AG04449 (cell line): ENCODE results near the gene SLC12A8.

Experiments used
- CTCF ChIA-PET: fragments of 350-600 bp; formaldehyde crosslinking; extraction: SDS; loops from one replicate; lab custom pipeline; 2021; ENCODE audit warnings: antibody characterized with exemption; lab: Yijun Ruan, JAX
- POLR2A ChIA-PET: fragments of 400-600, 350-600 bp; formaldehyde crosslinking; extraction: SDS; loops from one replicate; lab custom pipeline; 2020; ENCODE audit warnings: antibody characterized with exemption, inconsistent platforms; lab: Yijun Ruan, JAX
- DNase-seq: peaks from one replicate; pipeline ENCODE4 v3.0.0-alpha.2; 2010; ENCODE audit warnings: low read depth, low spot score
- H3K4me3 ChIP-seq: 2 replicates; pipeline ENCODE4 v1.5.1; 2011; ENCODE audit warnings: low read depth, mild to moderate bottlenecking, control low read depth, low read length
- CTCF ChIP-seq: IDR thresholded peaks from one replicate; pipeline ENCODE4 v1.5.1; 2011; ENCODE audit warnings: mild to moderate bottlenecking, moderate library complexity, low read length, control low read depth, inconsistent platforms; ENCODE audit not compliant: insufficient read depth; ENCODE audit errors: missing control alignments

Gene SLC12A8

GRCh38 chr3:125051205-125051604 is 161.3 kb downstream of the SLC12A8 start:
- no peak for TF ChIP-seq CTCF
- POLR2A ChIA-PET: interaction anchor here (1.4 to 2.6 kb wide), 3 partner anchors 12 to 90 kb away, joined by 5 to 16 read pairs (median 6); no protein-coding TSS in a partner anchor
- CTCF ChIA-PET: no interaction called here
- DNase-seq: no peak
- H3K4me3 ChIP-seq: peak overlapping the region; percentile 86

DNA sequence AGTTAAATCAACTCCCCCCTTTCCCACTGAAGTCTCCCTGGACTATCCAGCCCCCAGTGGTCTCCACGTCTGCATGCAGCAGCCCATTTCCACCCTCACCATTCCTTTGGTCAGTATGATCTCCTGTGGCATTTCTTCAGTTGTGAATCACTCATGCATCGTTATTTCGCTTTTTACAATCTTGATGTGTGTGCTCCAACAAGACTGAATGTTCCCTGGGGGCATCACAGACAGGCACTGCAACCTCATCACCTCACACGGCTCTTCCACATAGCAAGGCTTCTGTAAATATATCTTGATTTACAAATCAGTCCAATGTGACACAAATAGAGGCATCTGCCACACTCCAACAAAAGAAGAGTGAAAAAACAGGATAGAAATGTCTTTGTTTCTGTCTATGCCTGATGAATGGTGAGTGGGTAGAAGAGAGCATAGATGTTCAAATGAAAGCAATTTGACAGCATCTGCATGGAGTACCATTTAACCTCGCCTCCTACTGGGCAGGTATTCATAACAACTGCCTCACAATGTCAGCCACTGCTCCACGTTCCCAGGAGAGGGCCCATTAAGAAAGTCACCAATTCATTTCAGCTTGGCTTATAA is 162.0 kb downstream of the SLC12A8 start:
- DNase-seq: no peak
- no peak for TF ChIP-seq CTCF
- no peak overlapping the region for H3K4me3 ChIP-seq
- ChIA-PET POLR2A (interaction anchor here (0.6 to 2.6 kb wide), 2 partner anchors 13 to 32 kb away, joined by 3 to 16 read pairs; no protein-coding TSS in a partner anchor), CTCF (no interaction called here)

DNA sequence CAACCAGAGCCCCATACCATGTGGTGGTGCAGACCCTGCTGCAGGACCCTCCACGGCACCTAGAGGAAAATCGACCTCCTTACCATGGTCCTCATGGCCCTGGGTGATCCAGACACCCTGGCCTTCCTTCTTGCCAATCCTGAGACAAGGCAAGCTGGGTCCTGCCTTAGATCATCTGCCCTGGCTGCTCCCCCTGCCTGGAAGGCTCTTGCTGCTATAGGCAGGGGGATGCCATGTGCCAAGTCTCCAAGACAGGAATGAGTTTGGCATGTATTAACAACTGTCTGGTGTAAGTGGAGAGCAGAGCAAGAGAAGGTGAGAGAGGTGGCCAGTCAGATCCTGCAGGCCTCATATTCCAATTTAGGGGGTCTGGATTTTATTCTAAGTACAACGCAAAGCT is 164.3 kb downstream of the SLC12A8 start:
- ChIA-PET POLR2A (interaction anchor here (0.6 kb wide), 1 partner anchor 9 kb away, joined by 3 read pairs; no protein-coding TSS in a partner anchor), CTCF (interaction anchor here (1.1 to 2.3 kb wide), 4 partner anchors 9 to 120 kb away, joined by 4 to 8 read pairs (median 6); no protein-coding TSS in a partner anchor)
- no peak for TF ChIP-seq CTCF
- DNase-seq: no peak
- no peak overlapping the region for H3K4me3 ChIP-seq

GRCh38 chr3:125045965-125046364 is 166.6 kb downstream of the SLC12A8 start:
- ChIA-PET POLR2A (interaction anchor here (1.6 kb wide), 1 partner anchor 8 kb away, joined by 4 read pairs; no protein-coding TSS in a partner anchor), CTCF (interaction anchor here (0.7 to 1.4 kb wide), 3 partner anchors 8 to 391 kb away, joined by 3 to 8 read pairs (median 3); no protein-coding TSS in a partner anchor)
- DNase-seq: no peak
- no peak overlapping the region for H3K4me3 ChIP-seq
- peak; percentile 58 for TF ChIP-seq CTCF

DNA sequence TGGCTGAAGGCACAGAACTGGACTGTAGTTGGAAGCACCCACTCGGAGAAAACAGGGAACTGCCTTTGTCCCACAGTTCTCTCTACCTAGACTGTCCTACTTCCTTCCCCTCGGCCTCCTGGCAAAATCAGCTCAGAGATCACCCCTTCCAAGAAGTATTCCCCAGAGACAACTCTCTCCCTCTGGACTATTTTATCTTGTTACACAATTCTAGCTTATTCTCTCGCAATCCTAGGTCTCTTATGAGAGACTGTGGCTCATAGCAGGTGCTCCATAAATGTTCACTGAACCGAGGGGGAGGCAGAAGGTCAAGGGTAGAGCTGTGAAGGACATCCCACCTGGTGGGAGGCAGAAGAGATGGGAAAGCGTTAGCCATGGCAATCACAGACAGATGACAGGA is 167.4 kb downstream of the SLC12A8 start:
- no peak for TF ChIP-seq CTCF
- H3K4me3 ChIP-seq: no peak overlapping the region
- ChIA-PET CTCF (interaction anchor here (0.7 to 1.6 kb wide), 5 partner anchors 8 to 392 kb away, joined by 3 to 8 read pairs (median 4); no protein-coding TSS in a partner anchor), POLR2A (interaction anchor here (0.6 to 1.6 kb wide), 2 partner anchors 8 to 150 kb away, joined by 3 to 4 read pairs; no protein-coding TSS in a partner anchor)
- no peak for DNase-seq

- no peak overlapping the region for H3K4me3 ChIP-seq
- POLR2A ChIA-PET: interaction anchor here (0.7 kb wide), 1 partner anchor 11 kb away, joined by 3 read pairs; no protein-coding TSS in a partner anchor
- DNase-seq: no peak
- CTCF ChIA-PET: interaction anchor here (0.8 to 1.6 kb wide), 3 partner anchors 11 to 22 kb away, joined by 3 to 4 read pairs (median 4); no protein-coding TSS in a partner anchor
- no peak for TF ChIP-seq CTCF
Measured at GRCh38 chr3:125043599-125044151, 168.9 kb downstream of the SLC12A8 start.
